Measurements from ENCODE around the gene TLE3. TPM values are rescaled to one million over a fixed set of nuclear protein-coding genes. Genes with fewer than 3 reads are reported as not detected.

TLE3 gene
- total and polyA plus RNA-seq, 2 of the 4 experiments (the other 2 are of a cell fraction), result 6.5 to 16.3 TPM

- Histone ChIP-seq H2AFZ (replicated peaks; ENCODE audit: low read length, poor library complexity) (no peak overlapping the region), H3K9ac (ENCODE audit: low read depth, low read length) (no peak overlapping the region), H4K8ac (ENCODE audit: low read depth in 2 of 2, low read length in 2 of 2) (no peak overlapping the region), H3K36me3 (ENCODE audit: control insufficient read depth, insufficient read depth, low read length) (no peaks in the 10 kb centered on the region), H3K4me3 (ENCODE audit: insufficient read depth, low read depth, low read length) (no peak overlapping the region), H3K23ac (ENCODE audit: low read depth, low read length) (no peak overlapping the region), H4K5ac (ENCODE audit: low read depth, low read length) (no peak overlapping the region), H3K27ac (ENCODE audit: insufficient read depth, low read length) (no peak overlapping the region), H4K91ac (ENCODE audit: insufficient read depth, low read depth, low read length) (no peak overlapping the region), H2BK120ac (ENCODE audit: low read depth, low read length) (no peak overlapping the region), H2AK9ac (replicated peaks; ENCODE audit: low read depth, low read length, poor library complexity) (no peak overlapping the region), H3K4ac (ENCODE audit: low read depth, low read length) (no peak overlapping the region), H2BK5ac (ENCODE audit: low read depth, low read length, poor library complexity, severe bottlenecking) (no peak overlapping the region), H2BK20ac (ENCODE audit: low read depth, low read length) (no peak overlapping the region), H2AK5ac (ENCODE audit: low read depth, low read length) (no peak overlapping the region), H3K9me3 (ENCODE audit: control insufficient read depth, insufficient read depth, low read length) (no peaks in the 10 kb centered on the region), H3K9me1 (ENCODE audit: insufficient read depth, low read length) (no peaks in the 10 kb centered on the region), H3K27me3 (ENCODE audit: control insufficient read depth, insufficient read depth, low read length) (peaks cover 40% of the 10 kb centered on the region), H3K56ac (ENCODE audit: extremely low read depth, insufficient read depth, low read length) (no peak overlapping the region), H4K20me1 (ENCODE audit: insufficient read depth, low read length) (no peaks in the 10 kb centered on the region), H3K4me2 (ENCODE audit: low read depth, low read length) (no peak overlapping the region), H3K4me1 (ENCODE audit: control insufficient read depth, insufficient read depth, low read length) (peaks cover 14% of the 10 kb centered on the region), H3K14ac (replicated peaks; ENCODE audit: low read depth, low read length) (no peak overlapping the region), H2BK15ac (ENCODE audit: low read depth, low read length) (no peak overlapping the region), H3K79me1 (ENCODE audit: low read depth in 1 of 2, low read length in 2 of 2) (no peaks in the 10 kb centered on the region), H3K18ac (ENCODE audit: low read depth, low read length) (no peak overlapping the region)
- in situ Hi-C loops (cut with MboI; ENCODE audit: low sequenced_read_pairs), result no loop called here
- TF ChIP-seq RFX5 (IDR thresholded peaks at IDR 0.05; ENCODE audit: low read depth, low read length) (no peak), RAD21 (IDR thresholded peaks at IDR 0.05; ENCODE audit: low read length) (no peak)
- intact Hi-C loops (cut with micrococcal nuclease), result no loop called here
- ATAC-seq (ENCODE audit: low read depth) (no peak), DNase-seq (no peak)
- ChIA-PET CTCF (no interaction called here), POLR2A (ENCODE audit: unreplicated experiment) (no interaction called here)
- BruUV-seq (replicated peaks), result no TSS peak
- dilution Hi-C loops (cut with HindIII; ENCODE audit: low sequenced_read_pairs, unreplicated experiment), result no loop called here
- 72% methylated on average over 3 of the region's 7 CpGs; no CpG with 5 or more reads in 1 of the 2 experiments for WGBS, 2 experiments (ENCODE audit: extremely low coverage in 2 of 2, insufficient read length in 1 of 2)
These were observed 6.3 kb upstream of the TLE3 start for GRCh38 chr15:70103880-70104626.
